Retinal pigment epithelial cell (primary cell): ENCODE results near the gene RPH3AL.
"Not testable (repeated sequence)": the region's sequence is repeated elsewhere in the genome, so short reads cannot be mapped to it uniquely, and the experiment has no call there.

ENCODE experiments used
- DNase-seq: peaks from one replicate; pipeline ENCODE4 v3.0.0-alpha.2; 2010; ENCODE audit warnings: low read depth
- H3K4me3 ChIP-seq: 2 replicates; pipeline ENCODE4 v1.5.1; 2011; ENCODE audit warnings: mild to moderate bottlenecking, low read length, control low read depth, moderate library complexity
- CTCF ChIP-seq: conservative IDR thresholded peaks from 2 replicates; pipeline ENCODE4 v1.5.1; 2011; ENCODE audit warnings: low read depth, low read length, control low read depth, inconsistent platforms

The RPH3AL gene

GRCh38 chr17:210402-210801, 142.2 kb downstream of the RPH3AL start:
- no peak overlapping the region for H3K4me3 ChIP-seq
- DNase-seq, result no peak
- TF ChIP-seq CTCF, result no peak

GRCh38 chr17:208429-208828, 144.2 kb downstream of the RPH3AL start:
- H3K4me3 ChIP-seq, result no peak overlapping the region
- DNase-seq, result no peak
- no peak for TF ChIP-seq CTCF

DNA sequence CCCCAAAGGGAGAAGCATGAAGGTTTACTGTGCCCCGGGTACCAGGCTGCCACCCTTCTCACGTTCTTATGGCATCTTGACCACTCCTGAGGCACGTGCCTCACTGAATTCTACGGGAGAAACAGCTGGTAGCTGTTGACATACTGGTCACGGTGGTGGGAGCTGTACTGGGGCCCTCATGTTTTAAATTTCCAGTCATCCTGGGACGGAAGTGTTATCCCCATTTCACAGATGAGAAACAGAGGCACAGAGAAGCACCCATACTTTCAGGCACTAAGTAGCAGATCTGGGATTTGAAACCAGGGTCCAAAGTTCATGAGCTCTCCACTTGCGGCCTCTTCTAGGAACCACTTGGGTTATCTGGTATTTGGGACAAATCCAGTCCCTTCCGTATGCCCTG, 144.8 kb downstream of the RPH3AL start:
- H3K4me3 ChIP-seq, result no peak overlapping the region
- no peak for DNase-seq
- no peak for TF ChIP-seq CTCF

GRCh38 chr17:206941-207560, 145.6 kb downstream of the RPH3AL start:
- no peak for DNase-seq
- H3K4me3 ChIP-seq, result no peak overlapping the region
- no peak for TF ChIP-seq CTCF

GRCh38 chr17:206484-206883, 146.1 kb downstream of the RPH3AL start:
- not testable (repeated sequence) for H3K4me3 ChIP-seq

DNA sequence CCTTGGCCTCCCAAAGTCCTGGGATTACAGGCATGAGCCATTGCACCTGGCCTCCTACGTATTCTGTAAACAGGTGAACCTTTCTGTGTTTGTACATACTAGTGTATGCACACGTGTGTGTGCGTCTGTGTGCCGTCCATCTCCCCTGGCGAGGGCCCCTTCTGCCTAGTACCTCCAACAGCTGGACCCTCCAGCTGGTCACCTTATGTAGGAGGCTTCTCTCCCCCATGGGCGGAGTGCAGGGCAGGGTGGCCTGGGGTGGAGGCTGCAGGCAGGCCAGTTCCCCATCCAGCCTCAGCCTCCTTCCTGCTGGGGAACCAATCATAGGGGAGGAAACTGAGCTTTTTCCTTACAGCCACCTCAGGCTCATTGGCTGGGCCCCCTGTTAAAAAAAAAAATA, 146.8 kb downstream of the RPH3AL start:
- no peak overlapping the region for H3K4me3 ChIP-seq
- no peak for TF ChIP-seq CTCF
- DNase-seq, result no peak

More at GRCh38 chr17:206484-206883, 146.1 kb downstream of the RPH3AL start:
- DNase-seq, result not testable (repeated sequence)

- no peak for DNase-seq
- no peak overlapping the region for H3K4me3 ChIP-seq
- no peak for TF ChIP-seq CTCF
Observed at GRCh38 chr17:205148-205669, 147.4 kb downstream of the RPH3AL start.
